Measurements from ENCODE around the gene KLRC1.
"Not testable (repeated sequence)": the region's sequence is repeated elsewhere in the genome, so short reads cannot be mapped to it uniquely, and the experiment has no call there.

The KLRC1 gene

GRCh38 chr12:10453156-10453555 lies at the start of gene KLRC1:
Gene KLRC1, minus strand, starts transcription at chr12:10453377. Its CDS starts 2,221 bp downstream, at chr12:10451156.
- DNase-seq, result no peak

GRCh38 chr12:10501030-10501429 lies 47.9 kb upstream of the KLRC1 start:
- DNase-seq, result no peak

- no peak for DNase-seq
These were observed 44.9 kb upstream of the KLRC1 start for GRCh38 chr12:10498042-10498441.

- DNase-seq, result no peak
These were observed 44.4 kb upstream of the KLRC1 start for GRCh38 chr12:10497602-10498001.

- DNase-seq, result no peak
These were observed 38.6 kb upstream of the KLRC1 start for GRCh38 chr12:10491766-10492165.

GRCh38 chr12:10487328-10487727 lies 34.2 kb upstream of the KLRC1 start:
- not testable (repeated sequence) for DNase-seq

- DNase-seq, result not testable (repeated sequence)
These were observed 28.7 kb upstream of the KLRC1 start for GRCh38 chr12:10481901-10482300.

- DNase-seq, result not testable (repeated sequence)
These were observed 19.6 kb upstream of the KLRC1 start for GRCh38 chr12:10472808-10473207.

- no peak for DNase-seq
These were observed 16.5 kb upstream of the KLRC1 start for GRCh38 chr12:10469701-10470100.

GRCh38 chr12:10466311-10466710 lies 13.1 kb upstream of the KLRC1 start:
- no peak for DNase-seq

- no peak for DNase-seq
These were observed 4.6 kb upstream of the KLRC1 start for GRCh38 chr12:10457760-10458159.

GRCh38 chr12:10456856-10457255 lies 3.7 kb upstream of the KLRC1 start:
- DNase-seq, result no peak

- no peak for DNase-seq
These were observed 2.6 kb upstream of the KLRC1 start for GRCh38 chr12:10455766-10456165.

GRCh38 chr12:10454531-10454930 lies 1.4 kb upstream of the KLRC1 start:
- DNase-seq, result no peak

GRCh38 chr12:10448236-10448635 lies 4.9 kb downstream of the KLRC1 start:
- DNase-seq, result no peak

- not testable (repeated sequence) for DNase-seq
These were observed 7.1 kb downstream of the KLRC1 start for GRCh38 chr12:10446052-10446451.

GRCh38 chr12:10441144-10441543 lies 12.0 kb downstream of the KLRC1 start:
- DNase-seq, result not testable (repeated sequence)

- DNase-seq, result not testable (repeated sequence)
These were observed 13.4 kb downstream of the KLRC1 start for GRCh38 chr12:10439608-10440274.

- DNase-seq, result not testable (repeated sequence)
These were observed 15.6 kb downstream of the KLRC1 start for GRCh38 chr12:10437601-10438000.

- DNase-seq, result not testable (repeated sequence)
These were observed 17.4 kb downstream of the KLRC1 start, which contains the start of gene KLRC2 for GRCh38 chr12:10435816-10436215. Gene KLRC2, minus strand, starts transcription at chr12:10436010. Its CDS starts 24 bp downstream, at chr12:10435986.

GRCh38 chr12:10430623-10431022 lies 22.6 kb downstream of the KLRC1 start:
- DNase-seq, result not testable (repeated sequence)

- DNase-seq, result not testable (repeated sequence)
These were observed 27.2 kb downstream of the KLRC1 start for GRCh38 chr12:10425938-10426337.

GRCh38 chr12:10424260-10424899 lies 28.8 kb downstream of the KLRC1 start:
- not testable (repeated sequence) for DNase-seq

- not testable (repeated sequence) for DNase-seq
These were observed 31.0 kb downstream of the KLRC1 start for GRCh38 chr12:10422159-10422558.
